Measurements from ENCODE around the gene DNMBP. TPM values are rescaled to one million over a fixed set of nuclear protein-coding genes. Genes with fewer than 3 reads are reported as not detected.

DNMBP gene
- total RNA-seq, 4 donors from 2014 or later, result 9.5 to 15.8 (median 11.4) TPM

DNA sequence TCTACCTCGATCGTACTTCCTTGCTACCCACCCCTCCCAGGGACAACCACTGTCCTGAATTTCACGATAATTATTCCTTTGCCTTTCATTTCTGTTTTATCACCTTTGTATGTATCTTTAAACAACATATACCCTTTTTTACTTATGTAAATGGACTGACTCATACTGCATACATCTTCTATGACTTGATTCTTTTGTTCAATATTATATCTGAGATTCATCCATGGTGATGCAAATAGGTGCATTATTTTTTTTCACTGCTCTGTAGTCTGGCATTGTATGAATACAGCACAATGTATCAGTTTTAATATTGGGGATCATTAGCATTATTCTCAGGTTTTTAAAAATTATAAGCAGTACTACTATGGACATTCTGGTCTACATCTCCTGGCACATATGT is 157.9 kb downstream of the DNMBP start:
- H3K4me1 ChIP-seq, result no peaks in the 10 kb centered on the region
- no peak overlapping the region for H3K27ac ChIP-seq
- intact Hi-C loops (cut with DNase I), result no loop called here
- TF ChIP-seq POLR2A (IDR thresholded peaks at IDR 0.05), result no peak
- TF ChIP-seq, protein P1, sequence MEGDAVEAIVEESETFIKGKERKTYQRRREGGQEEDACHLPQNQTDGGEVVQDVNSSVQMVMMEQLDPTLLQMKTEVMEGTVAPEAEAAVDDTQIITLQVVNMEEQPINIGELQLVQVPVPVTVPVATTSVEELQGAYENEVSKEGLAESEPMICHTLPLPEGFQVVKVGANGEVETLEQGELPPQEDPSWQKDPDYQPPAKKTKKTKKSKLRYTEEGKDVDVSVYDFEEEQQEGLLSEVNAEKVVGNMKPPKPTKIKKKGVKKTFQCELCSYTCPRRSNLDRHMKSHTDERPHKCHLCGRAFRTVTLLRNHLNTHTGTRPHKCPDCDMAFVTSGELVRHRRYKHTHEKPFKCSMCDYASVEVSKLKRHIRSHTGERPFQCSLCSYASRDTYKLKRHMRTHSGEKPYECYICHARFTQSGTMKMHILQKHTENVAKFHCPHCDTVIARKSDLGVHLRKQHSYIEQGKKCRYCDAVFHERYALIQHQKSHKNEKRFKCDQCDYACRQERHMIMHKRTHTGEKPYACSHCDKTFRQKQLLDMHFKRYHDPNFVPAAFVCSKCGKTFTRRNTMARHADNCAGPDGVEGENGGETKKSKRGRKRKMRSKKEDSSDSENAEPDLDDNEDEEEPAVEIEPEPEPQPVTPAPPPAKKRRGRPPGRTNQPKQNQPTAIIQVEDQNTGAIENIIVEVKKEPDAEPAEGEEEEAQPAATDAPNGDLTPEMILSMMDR (IDR thresholded peaks at IDR 0.05), result no peak
- no peak overlapping the region for H3K4me3 ChIP-seq
- no peak for DNase-seq
- H3K27me3 ChIP-seq, result no peaks in the 10 kb centered on the region
- WGBS, 2 donors, result 93 to 94% methylated on average over 3 of the region's 3 CpGs
- H3K9me3 ChIP-seq, result no peaks in the 10 kb centered on the region
- H3K36me3 ChIP-seq, result no peaks in the 10 kb centered on the region

GRCh38 chr10:99850767-99851340 is 158.9 kb downstream of the DNMBP start:
- H3K4me3 ChIP-seq, result no peak overlapping the region
- TF ChIP-seq POLR2A (IDR thresholded peaks at IDR 0.05), result no peak
- TF ChIP-seq, protein P1 (IDR thresholded peaks at IDR 0.05), result no peak
- H3K36me3 ChIP-seq, result no peaks in the 10 kb centered on the region
- 55 to 58% methylated on average over 5 of the region's 5 CpGs for WGBS, 2 donors
- H3K4me1 ChIP-seq, result peaks cover 6% of the 10 kb centered on the region in 3 donors
- no peak for DNase-seq
- no peaks in the 10 kb centered on the region for H3K9me3 ChIP-seq
- H3K27ac ChIP-seq, result no peak overlapping the region
- intact Hi-C loops (cut with DNase I), result no loop called here
- no peaks in the 10 kb centered on the region for H3K27me3 ChIP-seq

- WGBS, 2 donors, result 66 to 72% methylated on average over 10 to 11 of the region's 11 CpGs
- Histone ChIP-seq H3K4me3 (no peak overlapping the region), H3K4me1 (peaks cover 6 to 11% (median 9%) of the 10 kb centered on the region in 3 donors), H3K27ac (no peak overlapping the region), H3K36me3 (no peaks in the 10 kb centered on the region), H3K9me3 (no peaks in the 10 kb centered on the region), H3K27me3 (no peaks in the 10 kb centered on the region)
- intact Hi-C loops (cut with DNase I), result no loop called here
- TF ChIP-seq, protein P1 (IDR thresholded peaks at IDR 0.05), result no peak
- no peak for TF ChIP-seq POLR2A (IDR thresholded peaks at IDR 0.05)
- no peak for DNase-seq
Observed at GRCh38 chr10:99850021-99850766, 159.6 kb downstream of the DNMBP start.

DNA sequence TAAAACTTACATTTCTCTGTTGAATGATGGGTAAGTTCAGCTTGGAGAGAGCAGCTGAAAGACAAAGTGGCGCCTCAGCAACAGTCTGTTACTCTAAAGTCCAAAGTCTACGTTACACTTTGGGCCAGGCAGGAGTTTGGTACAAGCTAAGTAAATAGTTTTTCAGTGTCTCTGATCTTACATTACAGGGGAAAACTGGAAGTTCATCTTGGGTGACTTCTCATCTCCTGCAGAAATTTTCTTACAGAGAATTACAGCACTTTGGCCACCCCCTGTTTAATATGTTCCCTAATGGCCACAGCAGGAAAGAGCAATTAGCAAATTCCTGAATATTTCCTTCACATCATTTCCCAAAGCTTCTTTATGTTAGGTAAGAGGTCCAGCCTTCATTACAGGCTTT is 160.2 kb downstream of the DNMBP start:
- 88 to 94% methylated on average over 2 of the region's 2 CpGs for WGBS, 2 donors
- Histone ChIP-seq H3K27me3 (no peaks in the 10 kb centered on the region), H3K9me3 (no peaks in the 10 kb centered on the region), H3K27ac (no peak overlapping the region), H3K36me3 (no peaks in the 10 kb centered on the region), H3K4me1 (peaks cover 6 to 11% (median 9%) of the 10 kb centered on the region in 3 donors), H3K4me3 (no peak overlapping the region)
- DNase-seq, result no peak
- TF ChIP-seq, protein P1 (IDR thresholded peaks at IDR 0.05), result no peak
- no peak for TF ChIP-seq POLR2A (IDR thresholded peaks at IDR 0.05)
- intact Hi-C loops (cut with DNase I), result no loop called here

- H3K27me3 ChIP-seq, result no peaks in the 10 kb centered on the region
- TF ChIP-seq, protein P1 (IDR thresholded peaks at IDR 0.05), result no peak
- TF ChIP-seq POLR2A (IDR thresholded peaks at IDR 0.05), result no peak
- no peaks in the 10 kb centered on the region for H3K36me3 ChIP-seq
- no peak overlapping the region for H3K27ac ChIP-seq
- 88 to 96% methylated on average over 5 to 7 of the region's 7 CpGs for WGBS, 2 donors
- no peak overlapping the region for H3K4me3 ChIP-seq
- no peak for DNase-seq
- intact Hi-C loops (cut with DNase I), result no loop called here
- H3K4me1 ChIP-seq, result peaks cover 6 to 11% (median 9%) of the 10 kb centered on the region in 3 donors
- H3K9me3 ChIP-seq, result no peaks in the 10 kb centered on the region
Observed at GRCh38 chr10:99849057-99849456, 160.7 kb downstream of the DNMBP start.
